ENCODE results near the gene FAT4. TPM values are rescaled to one million over a fixed set of nuclear protein-coding genes. Genes with fewer than 3 reads are reported as not detected.

FAT4 gene
- 10 to 100 TPM; 10.2 to 44.8 (median 15.6) TPM for total RNA-seq

GRCh38 chr4:125314676-125315575 is at the start of gene FAT4:
FAT4 (plus strand) TSS chr4:125314955; CDS start chr4:125316412, 1,457 bp downstream.
- ATAC-seq (ENCODE audit: low FRiP score) = peak; percentile 96
- peak; percentile 85 for DNase-seq (ENCODE audit: low spot score)
- TF ChIP-seq CTCF (IDR thresholded peaks at IDR 0.05) = no peak

- ATAC-seq (ENCODE audit: low FRiP score) (no peak), DNase-seq (ENCODE audit: low spot score) (no peak)
- no peak for TF ChIP-seq CTCF (IDR thresholded peaks at IDR 0.05)
These were observed 48.9 kb upstream of the FAT4 start for GRCh38 chr4:125265846-125266245.

GRCh38 chr4:125266901-125267604 is 47.7 kb upstream of the FAT4 start:
- no peak for DNase-seq (ENCODE audit: low spot score)
- TF ChIP-seq CTCF (IDR thresholded peaks at IDR 0.05) = no peak
- ATAC-seq (ENCODE audit: low FRiP score) = no peak

- ATAC-seq (ENCODE audit: low FRiP score) (no peak), DNase-seq (ENCODE audit: low spot score) (no peak)
- no peak for TF ChIP-seq CTCF (IDR thresholded peaks at IDR 0.05)
These were observed 47.1 kb upstream of the FAT4 start for GRCh38 chr4:125267630-125268029.

GRCh38 chr4:125268068-125268755 is 46.5 kb upstream of the FAT4 start:
- ATAC-seq (ENCODE audit: low FRiP score) (no peak), DNase-seq (ENCODE audit: low spot score) (no peak)
- TF ChIP-seq CTCF (IDR thresholded peaks at IDR 0.05) = no peak

GRCh38 chr4:125276811-125277210 is 37.9 kb upstream of the FAT4 start:
- TF ChIP-seq CTCF (IDR thresholded peaks at IDR 0.05) = no peak
- ATAC-seq (ENCODE audit: low FRiP score) (no peak), DNase-seq (ENCODE audit: low spot score) (no peak)
